ENCODE results near the gene F5.

GRCh38 chr1:169484683-169485430 is 101.4 kb downstream of the F5 start:
- TF ChIP-seq POLR2A (IDR thresholded peaks at IDR 0.05) (no peak), CTCF (IDR thresholded peaks at IDR 0.05) (no peak), EP300 (IDR thresholded peaks at IDR 0.05; ENCODE audit: low read depth) (no peak), POLR2AphosphoS5 (IDR thresholded peaks at IDR 0.05) (no peak)
